ENCODE results near the gene TFCP2L1.

GRCh38 chr2:121191191-121192170 lies 93.5 kb downstream of the TFCP2L1 start:
- TF ChIP-seq CTCF (conservative IDR thresholded peaks at IDR 0.05 in 1 of 2, IDR thresholded peaks at IDR 0.05 in 1 of 2; ENCODE audit: low read depth in 1 of 2, low read length in 2 of 2) (no peak), EZH2 (IDR thresholded peaks at IDR 0.05; ENCODE audit: low read length, missing control alignments) (no peak)

Data from fibroblast of lung (primary cell).